A549 (cell line): ENCODE results near the gene MYO1D. TPM values are rescaled to one million over a fixed set of nuclear protein-coding genes. Genes with fewer than 3 reads are reported as not detected.

Experiments
- ATAC-seq, 2 experiments: fragments of 200-7000 bp in 1 of 2; fragments of >200 bp in 1 of 2; cut with Nextera tagmentation in 1 of 2; cut with Tn5 transposase in 1 of 2; 3 replicates each; pipeline versions ENCODE4 v1.8.0 to v1.9.1; 2018 to 2020; ENCODE audit warnings: mild to moderate bottlenecking in 1 of 2, moderate library complexity in 1 of 2
- CTCF ChIA-PET: fragments of 300-600 bp; sonication (Branson Sonifier 250); formaldehyde crosslinking; extraction: SDS; loops from one replicate; lab custom pipeline; 2021; ENCODE audit warnings: antibody characterized with exemption, inconsistent platforms; lab: Yijun Ruan, JAX
- POLR2A ChIA-PET: fragments of 350-600 bp; formaldehyde crosslinking; extraction: SDS; loops from one replicate; lab custom pipeline; 2021; ENCODE audit warnings: antibody characterized with exemption, inconsistent platforms; lab: Yijun Ruan, JAX
- DNase-seq, 2 experiments: peaks; one replicate each; pipeline versions ENCODE4 v3.0.0 to v3.0.0-alpha.2; 2011 to 2016; ENCODE audit warnings: low read depth in 1 of 2, low spot score in 1 of 2
- FAIRE-seq: peaks from 2 replicates; lab custom pipeline; 2011; peaks lifted over from hg19 to GRCh38; lab: Jason Lieb, UNC
- H3K27ac ChIP-seq, 2 experiments: fragments of >200 bp; sonication (Bioruptor Twin); formaldehyde crosslinking; 3 replicates each; pipeline ENCODE4 v1.5.1; 2016 to 2017
- H3K4me1 ChIP-seq: fragments of >200 bp; sonication (Bioruptor Twin); formaldehyde crosslinking; 3 replicates; pipeline ENCODE4 v1.6.1; 2016
- H3K4me2 ChIP-seq: fragments of >200 bp; sonication (Bioruptor Twin); formaldehyde crosslinking; 3 replicates; pipeline ENCODE4 v1.6.1; 2016
- H3K4me3 ChIP-seq: fragments of >200 bp; sonication (Bioruptor Twin); formaldehyde crosslinking; 3 replicates; pipeline ENCODE4 v1.5.1; 2016
- H3K9me3 ChIP-seq: fragments of >200 bp; sonication (Bioruptor Twin); formaldehyde crosslinking; 3 replicates; pipeline ENCODE4 v1.6.1; 2016
- CEBPB ChIP-seq, 2 experiments: fragments of >200 bp in 1 of 2; sonication (Bioruptor Twin) in 1 of 2; formaldehyde crosslinking in 1 of 2; IDR thresholded peaks; 2 replicates each; pipeline ENCODE4 v1.6.1; 2012 to 2016
- CHD4 ChIP-seq: fragments of 200-600 bp; sonication (generic); IDR thresholded peaks from 2 replicates; pipeline ENCODE4 v1.6.1; 2016; ENCODE audit warnings: antibody characterized with exemption, mild to moderate bottlenecking, borderline replicate concordance
- EHMT2 ChIP-seq: fragments of 200-600 bp; sonication (generic); IDR thresholded peaks from 2 replicates; pipeline ENCODE4 v1.6.1; 2016; ENCODE audit warnings: antibody characterized with exemption, low read depth, mild to moderate bottlenecking, moderate library complexity
- ESRRA ChIP-seq: fragments of 150-350 bp; IDR thresholded peaks from 2 replicates; pipeline ENCODE4 v1.6.1; 2014; ENCODE audit warnings: mild to moderate bottlenecking, low read length, borderline replicate concordance
- FOSB ChIP-seq: fragments of 250-450 bp; sonication (Bioruptor Pico); IDR thresholded peaks from 2 replicates; pipeline ENCODE4 v1.5.0; 2020; ENCODE audit warnings: mild to moderate bottlenecking, moderate library complexity
- FOXS1 ChIP-seq: fragments of 250-450 bp; sonication (Bioruptor Pico); IDR thresholded peaks from 2 replicates; pipeline ENCODE4 v1.5.0; 2020; ENCODE audit warnings: mild to moderate bottlenecking, moderate library complexity
- HDAC2 ChIP-seq: fragments of 200-600 bp; sonication (generic); IDR thresholded peaks from 2 replicates; pipeline ENCODE4 v1.6.1; 2016
- HEYL ChIP-seq: fragments of 250-450 bp; sonication (Bioruptor Pico); IDR thresholded peaks from 2 replicates; pipeline ENCODE4 v1.8.0; 2021; ENCODE audit warnings: mild to moderate bottlenecking, moderate library complexity
- JUN ChIP-seq, 2 experiments: fragments of >200 bp; sonication (Bioruptor Twin); formaldehyde crosslinking; IDR thresholded peaks; 2 replicates in 1 of 2; 3 replicates in 1 of 2; pipeline ENCODE4 v1.6.1; 2016 to 2017
- JUNB ChIP-seq: fragments of >200 bp; sonication (Bioruptor Twin); formaldehyde crosslinking; IDR thresholded peaks from 2 replicates; pipeline ENCODE4 v1.6.1; 2016
- KDM1A ChIP-seq: fragments of 200-600 bp; sonication (generic); IDR thresholded peaks from 2 replicates; pipeline ENCODE4 v1.6.1; 2016; ENCODE audit warnings: low read depth, mild to moderate bottlenecking
- KDM5A ChIP-seq: fragments of 200-600 bp; sonication (generic); IDR thresholded peaks from 2 replicates; pipeline ENCODE4 v1.6.1; 2016; ENCODE audit warnings: antibody characterized with exemption, mild to moderate bottlenecking
- MAFK ChIP-seq: fragments of 450-650 bp; IDR thresholded peaks from 2 replicates; pipeline ENCODE4 v1.6.1; 2014; ENCODE audit not compliant: partially characterized antibody
- MYC ChIP-seq: IDR thresholded peaks from 2 replicates; pipeline ENCODE4 v1.6.1; 2012; ENCODE audit warnings: mild to moderate bottlenecking, inconsistent platforms, low read length, improper control_type of control experiment, borderline replicate concordance
- NFE2L2 ChIP-seq: fragments of 150-350 bp; conservative IDR thresholded peaks from 2 replicates; pipeline ENCODE4 v1.6.1; 2014; ENCODE audit warnings: low read length
- NPAS2 ChIP-seq: fragments of 250-450 bp; sonication (Bioruptor Pico); IDR thresholded peaks from 2 replicates; pipeline ENCODE4 v1.8.0; 2022; ENCODE audit warnings: mild to moderate bottlenecking, moderate library complexity, borderline replicate concordance
- POLR2AphosphoS2 ChIP-seq: conservative IDR thresholded peaks from 2 replicates; pipeline ENCODE4 v1.6.1; 2012; ENCODE audit warnings: low read length, improper control_type of control experiment, inconsistent platforms
- RAD21 ChIP-seq, 2 experiments: fragments of >200 bp in 1 of 2; sonication (Bioruptor Twin) in 1 of 2; formaldehyde crosslinking in 1 of 2; IDR thresholded peaks in 1 of 2; conservative IDR thresholded peaks in 1 of 2; 2 replicates in 1 of 2; 3 replicates in 1 of 2; pipeline ENCODE4 v1.6.1; 2012 to 2018; ENCODE audit warnings: inconsistent platforms in 1 of 2
- RNF2 ChIP-seq: fragments of 200-600 bp; sonication (generic); IDR thresholded peaks from 2 replicates; pipeline ENCODE4 v1.6.1; 2016; ENCODE audit warnings: low read depth, mild to moderate bottlenecking, antibody characterized with exemption, moderate library complexity, borderline replicate concordance
- SMC3 ChIP-seq: fragments of >200 bp; sonication (Bioruptor Twin); formaldehyde crosslinking; IDR thresholded peaks from 3 replicates; pipeline ENCODE4 v1.6.1; 2018; ENCODE audit warnings: inconsistent platforms
- SREBF2 ChIP-seq: fragments of 450-650 bp; IDR thresholded peaks from 2 replicates; pipeline ENCODE4 v1.6.1; 2014; ENCODE audit warnings: mild to moderate bottlenecking, moderate library complexity
- USF2 ChIP-seq: fragments of 450-650 bp; IDR thresholded peaks from 2 replicates; pipeline ENCODE4 v1.6.1; 2014; ENCODE audit warnings: antibody characterized with exemption
- ZFP36 ChIP-seq: fragments of 450-650 bp; IDR thresholded peaks from 2 replicates; pipeline ENCODE4 v1.6.1; 2014; ENCODE audit warnings: borderline replicate concordance; ENCODE audit not compliant: partially characterized antibody
- ZSCAN20 ChIP-seq: fragments of 250-450 bp; sonication (Bioruptor Pico); IDR thresholded peaks from 2 replicates; pipeline ENCODE4 v1.8.0; 2022; ENCODE audit warnings: mild to moderate bottlenecking, moderate library complexity
- WGBS: methylation state at CpG from one replicate; pipeline ENCODE4 v1.1.6; 2017; ENCODE audit errors: missing lambda C conversion rate; 5-methylcytosine and 5-hydroxymethylcytosine counted together
- polyA plus RNA-seq, 4 experiments: library from polyadenylated mRNA; depleted of rRNA in 3 of 4; stranded (reverse); fragments of >200 nt; fragmentation: RNase III in 1 of 4; extraction: RNeasy Plus Mini Kit Qiagen cat#74134 plus additional on column Dnase treatment in 1 of 4; gene quantifications; 2 replicates in 3 of 4; 3 replicates in 1 of 4; pipeline ENCODE4 v1.2.3, GENCODE V29; 2011 to 2017
- TF ChIP-seq, protein P1 (sequence below): fragments of 250-450 bp; sonication (Bioruptor Pico); IDR thresholded peaks from 2 replicates; pipeline ENCODE4 v1.5.0; 2020; ENCODE audit warnings: low read depth, mild to moderate bottlenecking, moderate library complexity
- TF ChIP-seq, protein P2 (sequence below): IDR thresholded peaks from 2 replicates; pipeline ENCODE4 v1.6.1; 2012; ENCODE audit warnings: low read depth, borderline replicate concordance
- TF ChIP-seq, protein P3 (sequence below): IDR thresholded peaks from 2 replicates; pipeline ENCODE4 v1.6.1; 2012

The MYO1D gene
- polyA plus RNA-seq, 2 of the 4 experiments (the other 2 are of a cell fraction): 2.8 to 4.2 TPM

- TF ChIP-seq, protein P1, sequence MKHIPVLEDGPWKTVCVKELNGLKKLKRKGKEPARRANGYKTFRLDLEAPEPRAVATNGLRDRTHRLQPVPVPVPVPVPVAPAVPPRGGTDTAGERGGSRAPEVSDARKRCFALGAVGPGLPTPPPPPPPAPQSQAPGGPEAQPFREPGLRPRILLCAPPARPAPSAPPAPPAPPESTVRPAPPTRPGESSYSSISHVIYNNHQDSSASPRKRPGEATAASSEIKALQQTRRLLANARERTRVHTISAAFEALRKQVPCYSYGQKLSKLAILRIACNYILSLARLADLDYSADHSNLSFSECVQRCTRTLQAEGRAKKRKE (CRISPR knock-in tag): no peak
- TF ChIP-seq NFE2L2 (no peak), NPAS2 (CRISPR knock-in tag) (no peak), CHD4 (no peak), RAD21 (conservative IDR thresholded peaks at IDR 0.05 in 1 of 2, IDR thresholded peaks at IDR 0.05 in 1 of 2) (no peak), SMC3 (no peak), SREBF2 (no peak), USF2 (no peak), JUN (IDR thresholded peaks at IDR 0.05) (no peak), MAFK (no peak), CEBPB (IDR thresholded peaks at IDR 0.05) (no peak), FOSB (CRISPR knock-in tag) (no peak), EHMT2 (no peak), ZSCAN20 (no peak), HDAC2 (no peak)
- TF ChIP-seq, protein P2, sequence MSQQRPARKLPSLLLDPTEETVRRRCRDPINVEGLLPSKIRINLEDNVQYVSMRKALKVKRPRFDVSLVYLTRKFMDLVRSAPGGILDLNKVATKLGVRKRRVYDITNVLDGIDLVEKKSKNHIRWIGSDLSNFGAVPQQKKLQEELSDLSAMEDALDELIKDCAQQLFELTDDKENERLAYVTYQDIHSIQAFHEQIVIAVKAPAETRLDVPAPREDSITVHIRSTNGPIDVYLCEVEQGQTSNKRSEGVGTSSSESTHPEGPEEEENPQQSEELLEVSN: no peak
- CTCF ChIA-PET: interaction anchor here (1.1 to 1.5 kb wide), 2 partner anchors 10 to 54 kb away, joined by 3 to 4 read pairs; no protein-coding TSS in a partner anchor
- no peak for FAIRE-seq
Observed at GRCh38 chr17:32515677-32516383, 361.1 kb downstream of the MYO1D start.

DNA sequence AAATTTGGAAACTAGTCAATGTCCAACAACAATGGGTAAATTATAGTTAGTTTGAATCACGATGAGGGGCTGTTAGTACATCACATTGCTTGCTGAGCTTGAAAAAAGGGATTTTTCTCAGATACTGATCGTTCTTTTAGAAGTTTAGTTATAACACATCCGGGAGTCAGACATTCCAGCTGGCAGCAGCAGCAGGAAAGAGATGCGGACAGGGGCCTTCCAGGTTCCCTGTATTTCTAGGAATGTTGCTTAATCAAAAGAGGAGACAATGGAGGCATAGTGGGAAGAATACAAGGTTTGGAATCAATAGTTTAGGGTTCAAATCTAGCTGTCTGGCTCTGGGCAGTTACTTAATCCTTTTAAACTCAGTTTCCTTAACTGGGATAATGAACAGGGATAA lies 362.3 kb downstream of the MYO1D start:
- no peak for TF ChIP-seq JUN (IDR thresholded peaks at IDR 0.05)
- TF ChIP-seq, protein P3, sequence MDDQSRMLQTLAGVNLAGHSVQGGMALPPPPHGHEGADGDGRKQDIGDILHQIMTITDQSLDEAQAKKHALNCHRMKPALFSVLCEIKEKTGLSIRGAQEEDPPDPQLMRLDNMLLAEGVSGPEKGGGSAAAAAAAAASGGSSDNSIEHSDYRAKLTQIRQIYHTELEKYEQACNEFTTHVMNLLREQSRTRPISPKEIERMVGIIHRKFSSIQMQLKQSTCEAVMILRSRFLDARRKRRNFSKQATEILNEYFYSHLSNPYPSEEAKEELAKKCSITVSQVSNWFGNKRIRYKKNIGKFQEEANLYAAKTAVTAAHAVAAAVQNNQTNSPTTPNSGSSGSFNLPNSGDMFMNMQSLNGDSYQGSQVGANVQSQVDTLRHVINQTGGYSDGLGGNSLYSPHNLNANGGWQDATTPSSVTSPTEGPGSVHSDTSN: no peak
- no peak for TF ChIP-seq POLR2AphosphoS2
- no peak for TF ChIP-seq ESRRA
- TF ChIP-seq ZFP36: no peak
- TF ChIP-seq HEYL (CRISPR knock-in tag): no peak
- TF ChIP-seq MYC: no peak
- TF ChIP-seq KDM1A: no peak
- no peak for TF ChIP-seq KDM5A
- no peak for TF ChIP-seq JUNB
- TF ChIP-seq NFE2L2: no peak
- no peak for TF ChIP-seq FOXS1 (CRISPR knock-in tag)
- no peak for TF ChIP-seq RNF2
- TF ChIP-seq, all 56 proteins: peak for 0
- POLR2A ChIA-PET: no interaction called here
- CTCF ChIA-PET: interaction anchor here (1.1 kb wide), 1 partner anchor 52 kb away, joined by 3 read pairs; no protein-coding TSS in a partner anchor
- Histone ChIP-seq H3K4me1 (no peaks in the 10 kb centered on the region), H3K4me2 (no peak overlapping the region), H3K27ac (no peak overlapping the region), H3K9me3 (no peaks in the 10 kb centered on the region), H3K4me3 (no peak overlapping the region)
- DNase-seq (no peak), ATAC-seq (no peak), FAIRE-seq (no peak)
- WGBS: 64% methylated on average over 4 of the region's 4 CpGs

More at GRCh38 chr17:32515677-32516383, 361.1 kb downstream of the MYO1D start:
- Histone ChIP-seq H3K4me2 (no peak overlapping the region), H3K4me3 (no peak overlapping the region), H3K9me3 (no peaks in the 10 kb centered on the region), H3K4me1 (no peaks in the 10 kb centered on the region), H3K27ac (no peak overlapping the region)
- DNase-seq (no peak), ATAC-seq (no peak)
- POLR2A ChIA-PET: no interaction called here
- WGBS: 77% methylated on average over 4 of the region's 4 CpGs
